NCI-H345 treated with DMSO at 0.1 percent for 48 hours (cell line): ENCODE results near the gene ACSS2.
"Not testable (repeated sequence)": the region's sequence is repeated elsewhere in the genome, so short reads cannot be mapped to it uniquely, and the experiment has no call there.

Experiments used
- DNase-seq: peaks from one replicate; lab custom pipeline; 2025; ENCODE audit not compliant: unreplicated experiment; lab: John Stamatoyannopoulos, UW

ACSS2 gene

GRCh38 chr20:34873583-34874093 is 2.8 kb upstream of the ACSS2 start:
- DNase-seq = no peak

GRCh38 chr20:34874094-34874654 is 2.2 kb upstream of the ACSS2 start:
- peak; percentile 89 for DNase-seq

- peak; percentile 98 for DNase-seq
These were observed 588 bp upstream of the ACSS2 start for GRCh38 chr20:34875642-34876405.

- no peak for DNase-seq
These were observed 3.9 kb downstream of the ACSS2 start for GRCh38 chr20:34880215-34880850.

- not testable (repeated sequence) for DNase-seq
These were observed 4.6 kb downstream of the ACSS2 start for GRCh38 chr20:34880971-34881370.

GRCh38 chr20:34881689-34882088 is 5.3 kb downstream of the ACSS2 start:
- no peak for DNase-seq

GRCh38 chr20:34883087-34883688 is 6.8 kb downstream of the ACSS2 start:
- no peak for DNase-seq

GRCh38 chr20:34883809-34884208 is 7.4 kb downstream of the ACSS2 start:
- no peak for DNase-seq

GRCh38 chr20:34884260-34884659 is 7.8 kb downstream of the ACSS2 start:
- DNase-seq = no peak

GRCh38 chr20:34886122-34886521 is 9.7 kb downstream of the ACSS2 start:
- DNase-seq = no peak

- DNase-seq = no peak
These were observed 10.6 kb downstream of the ACSS2 start for GRCh38 chr20:34887023-34887422.

- no peak for DNase-seq
These were observed 12.1 kb downstream of the ACSS2 start for GRCh38 chr20:34888468-34888867.

GRCh38 chr20:34891166-34892062 is 15.0 kb downstream of the ACSS2 start:
- no peak for DNase-seq

- no peak for DNase-seq
These were observed 16.3 kb downstream of the ACSS2 start for GRCh38 chr20:34892671-34893070.

GRCh38 chr20:34894723-34895122 is 18.3 kb downstream of the ACSS2 start:
- DNase-seq = no peak

- no peak for DNase-seq
These were observed 19.1 kb downstream of the ACSS2 start for GRCh38 chr20:34895465-34895864.

GRCh38 chr20:34896086-34896621 is 19.7 kb downstream of the ACSS2 start:
- no peak for DNase-seq

- not testable (repeated sequence) for DNase-seq
These were observed 21.7 kb downstream of the ACSS2 start for GRCh38 chr20:34898129-34898528.

GRCh38 chr20:34898731-34899130 is 22.3 kb downstream of the ACSS2 start:
- DNase-seq = not testable (repeated sequence)

- DNase-seq = no peak
These were observed 27.8 kb downstream of the ACSS2 start for GRCh38 chr20:34904202-34904621.
